CD4-positive, CD25-positive, alpha-beta regulatory T cell (primary cell): ENCODE data around the gene ZNF536. TPM values are rescaled to one million over a fixed set of nuclear protein-coding genes. Genes with fewer than 3 reads are reported as not detected.

ENCODE experiments used
- ATAC-seq, 2 donors: fragments of 150-1000 bp; cut with Tn5 transposase; one replicate each; pipeline ENCODE4 v1.10.0; 2021; ENCODE audit warnings: low read depth in 2 of 2, moderate number of reproducible peaks in 2 of 2, moderate library complexity in 1 of 2
- DNase-seq, 3 donors: peaks; one replicate each; pipeline versions ENCODE4 v3.0.0 to v3.0.0-alpha.2; 2012 to 2022; ENCODE audit warnings: mixed read lengths in 1 of 3
- H3K27ac ChIP-seq: one replicate; pipeline ENCODE4 v1.7.0; 2013; ENCODE audit warnings: mild to moderate bottlenecking, low read length; ENCODE audit not compliant: insufficient read depth, poor library complexity, severe bottlenecking
- H3K27me3 ChIP-seq: one replicate; pipeline ENCODE4 v1.7.0; 2013; ENCODE audit warnings: low read length; ENCODE audit not compliant: control insufficient read depth, insufficient read depth
- H3K36me3 ChIP-seq: one replicate; pipeline ENCODE4 v1.7.0; 2013; ENCODE audit warnings: mild to moderate bottlenecking, low read length, moderate library complexity; ENCODE audit not compliant: control insufficient read depth, insufficient read depth
- H3K4me1 ChIP-seq: 2 replicates; pipeline ENCODE4 v1.7.0; 2013; ENCODE audit warnings: mild to moderate bottlenecking, low read length; ENCODE audit not compliant: insufficient read depth, control insufficient read depth, poor library complexity, severe bottlenecking
- H3K4me3 ChIP-seq: one replicate; pipeline ENCODE4 v1.7.0; 2013; ENCODE audit warnings: low read depth, mild to moderate bottlenecking, low read length, moderate library complexity
- H3K9me3 ChIP-seq, 2 experiments: 1 replicate in 1 of 2; 2 replicates in 1 of 2; pipeline ENCODE4 v1.7.0; 2013; ENCODE audit warnings: low read length in 2 of 2, mild to moderate bottlenecking in 1 of 2, moderate library complexity in 1 of 2; ENCODE audit not compliant: control insufficient read depth in 2 of 2
- H3K27ac Mint-ChIP-seq, 3 donors: one replicate each; pipeline ENCODE4 v1.8.0; 2020 to 2022; ENCODE audit warnings: mild to moderate bottlenecking in 3 of 3, mixed read lengths in 3 of 3, moderate library complexity in 2 of 3
- H3K27me3 Mint-ChIP-seq: one replicate; pipeline ENCODE4 v1.8.0; 2022; ENCODE audit warnings: mild to moderate bottlenecking, mixed read lengths
- H3K36me3 Mint-ChIP-seq: one replicate; pipeline ENCODE4 v1.8.0; 2020; ENCODE audit warnings: mixed read lengths
- H3K4me1 Mint-ChIP-seq, 4 donors: one replicate each; pipeline ENCODE4 v1.8.0; 2020 to 2022; ENCODE audit warnings: mixed read lengths in 4 of 4, mild to moderate bottlenecking in 1 of 4
- H3K4me3 Mint-ChIP-seq, 4 donors: one replicate each; pipeline ENCODE4 v1.8.0; 2020 to 2022; ENCODE audit warnings: mild to moderate bottlenecking in 4 of 4, mixed read lengths in 4 of 4, moderate library complexity in 3 of 4
- H3K9me3 Mint-ChIP-seq, 7 donors: one replicate each; pipeline ENCODE4 v1.8.0; 2020 to 2022; ENCODE audit warnings: mixed read lengths in 7 of 7, mild to moderate bottlenecking in 3 of 7, moderate library complexity in 2 of 7
- polyA plus RNA-seq, 4 donors: library from polyadenylated mRNA; unstranded; fragments of 300-500 nt; fragmentation: Illumina TruSeq; gene quantifications; one replicate each; pipeline ENCODE4 v1.2.3, GENCODE V29; 2021
- total RNA-seq: library from RNA; stranded (reverse); gene quantifications from one replicate; pipeline ENCODE4 v1.2.3, GENCODE V29; 2022

ZNF536 gene
- total and polyA plus RNA-seq, 5 donors from 2014 or later = 0.14 to 0.63 (median 0.49) TPM; not detected in 1

DNA sequence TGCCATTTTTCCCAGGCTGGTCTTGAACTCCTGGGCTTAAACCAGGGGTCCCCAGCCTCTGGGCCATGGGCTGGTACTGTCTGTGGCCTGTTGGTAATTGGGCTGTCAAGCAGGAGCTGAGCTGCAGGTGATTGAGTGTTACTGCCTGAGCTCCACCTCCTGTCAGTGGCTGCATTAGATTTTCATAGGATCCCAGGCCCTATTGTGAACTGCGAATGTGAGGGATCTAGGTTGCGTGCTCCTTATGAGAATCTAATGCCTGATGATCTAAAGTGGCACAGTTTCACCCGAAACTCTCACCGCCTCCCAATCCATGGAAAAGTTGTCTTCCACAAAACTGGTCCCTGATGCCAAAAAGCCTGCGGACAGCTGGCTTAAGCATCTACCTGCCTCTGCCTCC lies 16.6 kb upstream of the ZNF536 start:
- Mint-ChIP-seq H3K27ac (no peak overlapping the region), H3K9me3 (no peaks in the 10 kb centered on the region), H3K4me1 (no peaks in the 10 kb centered on the region), H3K27me3 (peaks cover 13% of the 10 kb centered on the region), H3K36me3 (no peaks in the 10 kb centered on the region), H3K4me3 (no peak overlapping the region)
- no peak overlapping the region for H3K27ac ChIP-seq
- ATAC-seq (no peak), DNase-seq (no peak)
- H3K27me3 ChIP-seq = no peaks in the 10 kb centered on the region
- no peak overlapping the region for H3K4me3 ChIP-seq
- H3K36me3 ChIP-seq = no peaks in the 10 kb centered on the region
- H3K4me1 ChIP-seq = no peaks in the 10 kb centered on the region
- H3K9me3 ChIP-seq = no peaks in the 10 kb centered on the region

DNA sequence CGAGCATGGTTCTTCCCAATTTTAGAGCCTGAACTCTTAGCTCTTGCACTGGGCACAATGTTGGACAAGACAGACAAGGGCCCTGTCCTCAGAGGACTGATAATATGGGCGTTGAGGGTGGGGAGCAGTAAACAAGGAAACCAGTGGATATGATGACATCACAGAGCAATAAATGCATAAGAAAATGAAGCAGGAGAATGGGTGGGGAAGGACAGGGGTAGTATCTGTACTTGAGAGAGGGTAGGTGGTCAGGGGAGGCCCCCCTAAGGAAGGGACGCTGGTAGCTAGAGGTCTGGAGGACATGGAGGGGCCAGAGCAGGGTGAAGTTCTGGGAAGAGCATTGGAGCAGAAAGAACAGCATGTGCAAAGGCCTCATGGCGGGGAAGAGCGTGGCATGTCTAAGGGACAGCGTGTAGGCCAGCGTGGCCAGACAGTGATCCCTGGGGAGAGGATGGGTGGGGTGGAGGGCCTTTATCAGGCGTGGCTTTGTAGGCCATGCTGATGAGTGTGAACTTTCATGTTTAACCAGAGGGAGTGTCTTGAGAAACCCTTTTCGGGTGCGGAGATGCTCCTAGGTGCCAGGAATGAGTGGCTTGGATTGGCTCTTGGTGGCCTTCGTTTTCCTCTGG lies 15.1 kb upstream of the ZNF536 start:
- Histone ChIP-seq H3K27ac (no peak overlapping the region), H3K4me3 (no peak overlapping the region), H3K27me3 (no peaks in the 10 kb centered on the region), H3K36me3 (no peaks in the 10 kb centered on the region), H3K4me1 (no peaks in the 10 kb centered on the region), H3K9me3 (no peaks in the 10 kb centered on the region)
- no peak for ATAC-seq
- peaks cover 13% of the 10 kb centered on the region for H3K27me3 Mint-ChIP-seq
- no peak overlapping the region for H3K27ac Mint-ChIP-seq
- no peaks in the 10 kb centered on the region for H3K4me1 Mint-ChIP-seq
- H3K36me3 Mint-ChIP-seq = no peaks in the 10 kb centered on the region
- H3K9me3 Mint-ChIP-seq = peaks cover 0 to 3% (median 0%) of the 10 kb centered on the region in 7 donors
- no peak overlapping the region for H3K4me3 Mint-ChIP-seq
- no peak for DNase-seq

DNA sequence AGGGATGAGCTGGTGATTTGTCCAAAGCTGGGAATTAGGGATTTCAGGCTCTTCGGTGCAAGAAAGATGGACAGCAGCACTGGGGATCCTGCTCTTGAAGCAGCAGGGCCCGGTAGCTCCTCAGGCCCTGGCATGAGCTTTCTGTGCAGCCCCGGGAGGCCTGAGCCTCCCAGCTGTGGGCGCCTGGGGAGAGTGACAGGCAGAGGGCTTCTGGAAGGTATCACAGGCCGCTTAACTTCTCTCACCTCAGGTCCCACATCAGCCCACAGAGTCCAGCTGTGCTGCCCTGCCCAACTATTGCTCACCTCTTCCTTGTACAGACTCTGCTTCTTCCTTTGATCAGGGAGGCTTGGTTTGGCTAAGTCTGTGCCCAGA lies 14.6 kb upstream of the ZNF536 start:
- peaks cover 0 to 3% (median 0%) of the 10 kb centered on the region in 7 donors for H3K9me3 Mint-ChIP-seq
- H3K27me3 ChIP-seq = no peaks in the 10 kb centered on the region
- no peaks in the 10 kb centered on the region for H3K9me3 ChIP-seq
- H3K27ac ChIP-seq = no peak overlapping the region
- no peaks in the 10 kb centered on the region for H3K36me3 Mint-ChIP-seq
- no peak overlapping the region for H3K4me3 ChIP-seq
- H3K4me3 Mint-ChIP-seq = no peak overlapping the region
- no peaks in the 10 kb centered on the region for H3K4me1 Mint-ChIP-seq
- no peak for ATAC-seq
- no peaks in the 10 kb centered on the region for H3K36me3 ChIP-seq
- no peak for DNase-seq
- H3K4me1 ChIP-seq = no peaks in the 10 kb centered on the region
- H3K27me3 Mint-ChIP-seq = peaks cover 13% of the 10 kb centered on the region
- no peak overlapping the region for H3K27ac Mint-ChIP-seq

- no peak for ATAC-seq
These were observed 13.9 kb upstream of the ZNF536 start for GRCh38 chr19:30358319-30358718.

GRCh38 chr19:30358821-30359580 lies 13.2 kb upstream of the ZNF536 start:
- no peaks in the 10 kb centered on the region for H3K36me3 ChIP-seq
- H3K4me3 Mint-ChIP-seq = no peak overlapping the region
- H3K4me1 Mint-ChIP-seq = no peaks in the 10 kb centered on the region
- H3K9me3 ChIP-seq = no peaks in the 10 kb centered on the region
- no peak overlapping the region for H3K27ac ChIP-seq
- no peaks in the 10 kb centered on the region for H3K36me3 Mint-ChIP-seq
- DNase-seq = no peak
- no peaks in the 10 kb centered on the region for H3K27me3 ChIP-seq
- H3K4me1 ChIP-seq = no peaks in the 10 kb centered on the region
- peaks cover 0 to 3% (median 0%) of the 10 kb centered on the region in 7 donors for H3K9me3 Mint-ChIP-seq
- no peak for ATAC-seq
- no peak overlapping the region for H3K27ac Mint-ChIP-seq
- peaks cover 23% of the 10 kb centered on the region for H3K27me3 Mint-ChIP-seq
- H3K4me3 ChIP-seq = no peak overlapping the region

More at GRCh38 chr19:30358319-30358718, 13.9 kb upstream of the ZNF536 start:
- no peak for DNase-seq
- H3K36me3 ChIP-seq = no peaks in the 10 kb centered on the region
- peaks cover 19% of the 10 kb centered on the region for H3K27me3 Mint-ChIP-seq
- no peaks in the 10 kb centered on the region for H3K4me1 Mint-ChIP-seq
- H3K27ac Mint-ChIP-seq = no peak overlapping the region
- no peaks in the 10 kb centered on the region for H3K4me1 ChIP-seq
- no peaks in the 10 kb centered on the region for H3K9me3 ChIP-seq
- H3K9me3 Mint-ChIP-seq = peaks cover 0 to 3% (median 0%) of the 10 kb centered on the region in 7 donors
- H3K27me3 ChIP-seq = no peaks in the 10 kb centered on the region
- no peak overlapping the region for H3K4me3 ChIP-seq
- no peak overlapping the region for H3K4me3 Mint-ChIP-seq
- H3K36me3 Mint-ChIP-seq = no peaks in the 10 kb centered on the region
- H3K27ac ChIP-seq = no peak overlapping the region

GRCh38 chr19:30359936-30360335 lies 12.2 kb upstream of the ZNF536 start:
- H3K36me3 Mint-ChIP-seq = no peaks in the 10 kb centered on the region
- ATAC-seq (no peak), DNase-seq (no peak)
- Histone ChIP-seq H3K36me3 (no peaks in the 10 kb centered on the region), H3K27ac (no peak overlapping the region), H3K27me3 (no peaks in the 10 kb centered on the region), H3K4me3 (no peak overlapping the region), H3K9me3 (no peaks in the 10 kb centered on the region), H3K4me1 (no peaks in the 10 kb centered on the region)
- H3K4me3 Mint-ChIP-seq = no peak overlapping the region
- peaks cover 0 to 3% (median 0%) of the 10 kb centered on the region in 7 donors for H3K9me3 Mint-ChIP-seq
- no peaks in the 10 kb centered on the region for H3K4me1 Mint-ChIP-seq
- H3K27ac Mint-ChIP-seq = no peak overlapping the region
- H3K27me3 Mint-ChIP-seq = peaks cover 19% of the 10 kb centered on the region

GRCh38 chr19:30360376-30361106 lies 11.6 kb upstream of the ZNF536 start:
- Mint-ChIP-seq H3K9me3 (peaks cover 0 to 3% (median 0%) of the 10 kb centered on the region in 7 donors), H3K4me1 (no peaks in the 10 kb centered on the region), H3K36me3 (no peaks in the 10 kb centered on the region), H3K27me3 (peaks cover 19% of the 10 kb centered on the region), H3K27ac (no peak overlapping the region), H3K4me3 (no peak overlapping the region)
- ATAC-seq (no peak), DNase-seq (no peak)
- H3K27me3 ChIP-seq = no peaks in the 10 kb centered on the region
- H3K4me1 ChIP-seq = no peaks in the 10 kb centered on the region
- H3K36me3 ChIP-seq = no peaks in the 10 kb centered on the region
- H3K27ac ChIP-seq = no peak overlapping the region
- H3K4me3 ChIP-seq = no peak overlapping the region
- no peaks in the 10 kb centered on the region for H3K9me3 ChIP-seq
